Testis (tissue), 3 donors: ENCODE data around the gene COX6B2. TPM values are rescaled to one million over a fixed set of nuclear protein-coding genes. Genes with fewer than 3 reads are reported as not detected.

Experiments used
- DNase-seq: peaks from one replicate; pipeline ENCODE4 v3.0.0-alpha.2; 2019
- H3K27ac ChIP-seq, 2 donors: fragments of 200-600 bp; sonication (generic); one replicate each; pipeline ENCODE4 v1.5.1; 2019
- H3K27me3 ChIP-seq: fragments of 200-600 bp; sonication (generic); one replicate; pipeline ENCODE4 v1.5.1; 2019
- H3K36me3 ChIP-seq: fragments of 200-600 bp; sonication (generic); one replicate; pipeline ENCODE4 v1.5.1; 2017; ENCODE audit warnings: low read depth; ENCODE audit errors: missing control alignments
- H3K4me1 ChIP-seq: fragments of 200-600 bp; sonication (generic); one replicate; pipeline ENCODE4 v1.5.1; 2019
- H3K4me3 ChIP-seq, 2 donors: fragments of 200-600 bp; sonication (generic); one replicate each; pipeline ENCODE4 v1.5.1; 2017 to 2019
- H3K9me3 ChIP-seq: fragments of 200-600 bp; sonication (generic); one replicate; pipeline ENCODE4 v1.5.1; 2017
- POLR2A ChIP-seq: fragments of 450-650 bp; IDR thresholded peaks from one replicate; pipeline ENCODE4 v1.6.1; 2017; ENCODE audit warnings: antibody characterized with exemption, mild to moderate bottlenecking, moderate library complexity
- WGBS, 2 donors: methylation state at CpG; one replicate each; pipeline ENCODE4 v1.1.5; 2018; 5-methylcytosine and 5-hydroxymethylcytosine counted together
- intact Hi-C: fragments of 100-400 bp; cut with DNase I; formaldehyde crosslinking; loops from one replicate; pipeline ENCODE4 v1.15.1; 2023; ENCODE audit warnings: low total_unique reads
- polyA plus RNA-seq: library from polyadenylated mRNA; stranded (reverse); fragments of 350-450 nt; fragmentation: Illumina TruSeq; extraction: RNeasy Lipid Tissue Mini Kit (QIAGEN cat#74804); gene quantifications from one replicate; pipeline ENCODE4 v1.2.3, GENCODE V29; 2014; ENCODE audit warnings: low read depth, low replicate concordance; ENCODE audit not compliant: insufficient read depth
- total RNA-seq, 2 donors: library from RNA; depleted of rRNA; stranded (reverse); fragments of >200 nt; gene quantifications; one replicate each; pipeline ENCODE4 v1.2.3, GENCODE V29; 2016
- TF ChIP-seq, protein P1 (sequence below), 3 experiments: fragments of 450-650 bp in 2 of 3; fragments of 200-600 bp in 1 of 3; sonication (generic) in 1 of 3; IDR thresholded peaks; one replicate each; pipeline ENCODE4 v1.5.1; 2016 to 2019; ENCODE audit warnings: antibody characterized with exemption in 3 of 3, mild to moderate bottlenecking in 2 of 3, moderate library complexity in 1 of 3

The COX6B2 gene
- total and polyA plus RNA-seq, 3 donors from 2014 or later, result 27.9 to 171 (median 47.5) TPM

DNA sequence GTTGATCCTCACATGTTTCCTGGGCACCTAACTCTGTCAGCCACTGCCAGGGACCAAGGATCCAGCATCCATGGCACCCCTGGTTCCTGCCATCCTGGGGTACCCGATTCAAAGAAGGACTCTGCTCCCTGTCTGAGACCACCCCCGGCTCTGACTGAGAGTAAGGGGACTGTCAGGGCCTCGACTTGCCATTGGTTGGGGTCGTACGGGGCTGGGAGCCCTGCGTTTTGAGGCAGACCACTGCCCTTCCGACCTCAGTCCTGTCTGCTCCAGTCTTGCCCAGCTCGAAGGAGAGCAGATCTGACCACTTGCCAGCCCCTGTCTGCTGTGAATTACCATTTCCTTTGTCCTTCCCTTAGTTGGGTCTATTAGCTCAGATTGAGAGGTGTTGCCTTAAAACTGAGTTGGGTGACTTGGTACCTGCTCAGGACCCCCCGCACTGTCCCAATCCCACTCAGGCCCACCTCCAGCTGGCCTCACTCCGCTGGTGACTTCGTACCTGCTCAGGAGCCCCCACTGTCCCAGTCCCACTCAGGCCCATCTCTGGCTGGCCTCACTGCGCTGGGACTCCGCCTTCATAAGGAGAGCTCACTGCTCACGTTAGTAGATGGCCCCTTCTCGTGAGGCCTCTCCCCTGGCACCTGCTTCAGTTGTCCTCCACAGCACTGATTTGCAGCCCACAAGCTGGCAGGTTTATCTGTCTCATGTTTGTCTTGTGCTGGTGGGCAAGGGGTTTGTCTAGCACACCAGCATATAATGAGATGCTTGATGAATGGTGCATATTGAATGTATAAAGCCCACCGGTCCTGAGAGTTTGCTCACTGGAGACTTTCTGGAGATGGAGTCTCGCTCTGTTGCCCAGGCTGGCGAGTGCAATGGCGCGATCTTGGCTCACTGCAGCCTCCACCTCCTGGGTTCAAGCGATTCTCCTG is 35.1 kb upstream of the COX6B2 start:
- WGBS, 2 donors, result 81 to 86% methylated on average over 15 to 21 of the region's 21 CpGs
- Histone ChIP-seq H3K27ac (no peak overlapping the region), H3K9me3 (no peaks in the 10 kb centered on the region), H3K4me3 (no peak overlapping the region), H3K4me1 (peaks cover 30% of the 10 kb centered on the region), H3K27me3 (no peaks in the 10 kb centered on the region), H3K36me3 (no peaks in the 10 kb centered on the region)
- no peak for DNase-seq
- intact Hi-C loops, result no loop called here
- no peak for TF ChIP-seq POLR2A
- TF ChIP-seq, protein P1, sequence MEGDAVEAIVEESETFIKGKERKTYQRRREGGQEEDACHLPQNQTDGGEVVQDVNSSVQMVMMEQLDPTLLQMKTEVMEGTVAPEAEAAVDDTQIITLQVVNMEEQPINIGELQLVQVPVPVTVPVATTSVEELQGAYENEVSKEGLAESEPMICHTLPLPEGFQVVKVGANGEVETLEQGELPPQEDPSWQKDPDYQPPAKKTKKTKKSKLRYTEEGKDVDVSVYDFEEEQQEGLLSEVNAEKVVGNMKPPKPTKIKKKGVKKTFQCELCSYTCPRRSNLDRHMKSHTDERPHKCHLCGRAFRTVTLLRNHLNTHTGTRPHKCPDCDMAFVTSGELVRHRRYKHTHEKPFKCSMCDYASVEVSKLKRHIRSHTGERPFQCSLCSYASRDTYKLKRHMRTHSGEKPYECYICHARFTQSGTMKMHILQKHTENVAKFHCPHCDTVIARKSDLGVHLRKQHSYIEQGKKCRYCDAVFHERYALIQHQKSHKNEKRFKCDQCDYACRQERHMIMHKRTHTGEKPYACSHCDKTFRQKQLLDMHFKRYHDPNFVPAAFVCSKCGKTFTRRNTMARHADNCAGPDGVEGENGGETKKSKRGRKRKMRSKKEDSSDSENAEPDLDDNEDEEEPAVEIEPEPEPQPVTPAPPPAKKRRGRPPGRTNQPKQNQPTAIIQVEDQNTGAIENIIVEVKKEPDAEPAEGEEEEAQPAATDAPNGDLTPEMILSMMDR (IDR thresholded peaks at IDR 0.05), result no peak

DNA sequence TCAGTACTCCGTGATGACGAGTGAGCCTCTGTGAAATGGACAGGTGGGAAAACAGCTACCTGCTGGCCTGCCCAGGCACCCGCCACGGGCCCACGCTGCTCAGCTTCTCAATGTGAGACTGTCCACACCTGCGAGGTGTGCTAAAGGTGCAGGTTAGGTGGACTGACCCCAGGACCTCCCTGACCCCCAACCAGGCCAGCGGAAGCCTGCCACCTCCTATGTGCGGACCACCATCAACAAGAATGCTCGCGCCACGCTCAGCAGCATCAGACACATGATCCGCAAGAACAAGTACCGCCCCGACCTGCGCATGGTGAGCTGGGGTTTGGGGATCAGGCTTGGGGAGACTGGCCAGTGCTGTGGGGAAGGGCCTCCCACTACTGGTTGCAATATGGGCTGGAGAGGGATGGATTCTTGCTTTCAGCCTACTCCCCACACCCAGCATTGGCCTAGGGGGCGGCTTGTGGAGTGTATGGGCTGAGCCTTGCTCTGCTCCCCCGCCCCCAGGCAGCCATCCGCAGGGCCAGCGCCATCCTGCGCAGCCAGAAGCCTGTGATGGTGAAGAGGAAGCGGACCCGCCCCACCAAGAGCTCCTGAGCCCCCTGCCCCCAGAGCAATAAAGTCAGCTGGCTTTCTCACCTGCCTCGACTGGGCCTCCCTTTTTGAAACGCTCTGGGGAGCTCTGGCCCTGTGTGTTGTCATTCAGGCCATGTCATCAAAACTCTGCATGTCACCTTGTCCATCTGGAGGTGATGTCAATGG is 33.4 kb upstream of the COX6B2 start:
- peaks cover 40% of the 10 kb centered on the region for H3K4me1 ChIP-seq
- H3K4me3 ChIP-seq, result no peak overlapping the region
- 82 to 85% methylated on average over 15 to 24 of the region's 24 CpGs for WGBS, 2 donors
- no peaks in the 10 kb centered on the region for H3K9me3 ChIP-seq
- no peaks in the 10 kb centered on the region for H3K27me3 ChIP-seq
- no peak for DNase-seq
- intact Hi-C loops, result no loop called here
- H3K36me3 ChIP-seq, result no peaks in the 10 kb centered on the region
- TF ChIP-seq POLR2A, result no peak
- TF ChIP-seq, protein P1 (IDR thresholded peaks at IDR 0.05), result no peak
- H3K27ac ChIP-seq, result no peak overlapping the region

DNA sequence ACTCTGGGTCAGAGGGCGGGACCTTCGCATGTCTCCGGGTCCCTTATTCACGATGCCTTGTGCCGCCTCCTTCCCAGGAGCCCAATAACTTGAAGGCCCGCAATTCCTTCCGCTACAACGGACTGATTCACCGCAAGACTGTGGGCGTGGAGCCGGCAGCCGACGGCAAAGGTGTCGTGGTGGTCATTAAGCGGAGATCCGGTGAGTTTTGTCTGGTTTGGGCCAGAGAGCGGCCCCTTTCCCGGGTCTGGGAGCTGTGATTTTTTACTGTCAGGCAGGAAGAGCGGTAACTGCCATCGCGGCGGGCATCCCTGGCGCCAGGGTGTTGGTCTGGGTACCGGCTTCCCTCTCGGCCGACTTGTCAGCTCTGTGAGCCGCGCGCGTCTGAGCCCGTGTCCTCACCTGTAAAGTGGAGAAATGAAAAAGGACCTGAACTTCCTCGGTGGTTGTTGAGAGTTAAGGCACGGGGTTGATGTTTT is 32.0 kb upstream of the COX6B2 start:
- Histone ChIP-seq H3K27me3 (no peaks in the 10 kb centered on the region), H3K9me3 (no peaks in the 10 kb centered on the region), H3K4me1 (peaks cover 39% of the 10 kb centered on the region), H3K36me3 (no peaks in the 10 kb centered on the region), H3K27ac (peak overlapping the region in 1 of 2 donors; percentile 93), H3K4me3 (peak overlapping the region; percentile 80 to 92)
- no peak for DNase-seq
- intact Hi-C loops, result no loop called here
- 1 to 2% methylated on average over 20 to 33 of the region's 33 CpGs for WGBS, 2 donors
- TF ChIP-seq, protein P1 (IDR thresholded peaks at IDR 0.05), result no peak
- TF ChIP-seq POLR2A, result no peak

DNA sequence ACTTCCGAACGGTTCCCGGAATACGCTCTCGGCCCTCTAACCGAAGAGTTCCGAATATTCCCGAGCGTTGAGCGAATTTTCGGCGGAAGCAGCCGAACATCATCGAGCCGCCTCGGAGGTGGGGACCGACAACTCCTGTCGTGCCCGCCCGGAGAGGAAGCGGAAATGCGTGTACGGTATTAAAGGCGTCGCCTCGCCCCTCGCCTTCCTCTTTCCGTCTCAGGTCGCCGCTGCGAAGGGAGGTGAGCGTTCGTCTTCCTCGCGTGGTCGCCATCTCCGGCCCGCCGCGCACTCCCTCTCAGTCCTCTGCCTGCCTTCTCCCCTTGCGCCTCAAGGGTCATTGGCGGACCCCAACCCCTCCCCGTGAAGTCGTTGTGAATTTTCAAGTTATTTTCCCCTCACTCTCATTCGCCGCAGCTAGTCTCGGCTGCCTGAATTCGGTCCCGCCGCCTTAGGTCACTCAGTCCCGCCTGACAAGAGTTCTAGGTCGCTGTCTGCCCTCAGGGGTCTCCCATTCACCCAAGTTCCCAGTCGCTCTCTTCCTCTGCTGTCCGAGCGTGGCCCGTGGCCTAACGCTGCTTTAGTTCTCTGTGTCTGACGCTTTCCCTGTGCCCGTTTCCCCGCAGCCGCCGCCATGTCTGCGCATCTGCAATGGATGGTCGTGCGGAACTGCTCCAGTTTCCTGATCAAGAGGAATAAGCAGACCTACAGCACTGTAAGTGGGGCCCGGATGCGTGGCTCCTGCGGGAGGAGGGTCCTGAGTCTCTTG is 31.4 kb upstream of the COX6B2 start, which contains the start of gene RPL28:
TSS of gene RPL28 (plus strand) at position 209 of the 769 bp plus-strand sequence. CDS start at position 635, 426 bp downstream.
- intact Hi-C loops, result no loop called here
- WGBS, 2 donors, result 0% methylated on average over 55 to 68 of the region's 68 CpGs
- peaks cover 37% of the 10 kb centered on the region for H3K4me1 ChIP-seq

More for the DNA sequence above, 31.4 kb upstream of the COX6B2 start, which contains the start of gene RPL28:
- H3K9me3 ChIP-seq, result no peaks in the 10 kb centered on the region
- H3K36me3 ChIP-seq, result no peaks in the 10 kb centered on the region
- peak within 1 kb of the TSS; percentile 80 to 92 for H3K4me3 ChIP-seq
- peak; percentile 89 for TF ChIP-seq POLR2A
- TF ChIP-seq, protein P1 (IDR thresholded peaks at IDR 0.05), result no peak
- DNase-seq, result peak; percentile 99
- peak within 1 kb of the TSS; percentile 92 to 93 for H3K27ac ChIP-seq
- no peaks in the 10 kb centered on the region for H3K27me3 ChIP-seq
